ENCODE measurements around the gene SNX5.

The SNX5 gene

DNA sequence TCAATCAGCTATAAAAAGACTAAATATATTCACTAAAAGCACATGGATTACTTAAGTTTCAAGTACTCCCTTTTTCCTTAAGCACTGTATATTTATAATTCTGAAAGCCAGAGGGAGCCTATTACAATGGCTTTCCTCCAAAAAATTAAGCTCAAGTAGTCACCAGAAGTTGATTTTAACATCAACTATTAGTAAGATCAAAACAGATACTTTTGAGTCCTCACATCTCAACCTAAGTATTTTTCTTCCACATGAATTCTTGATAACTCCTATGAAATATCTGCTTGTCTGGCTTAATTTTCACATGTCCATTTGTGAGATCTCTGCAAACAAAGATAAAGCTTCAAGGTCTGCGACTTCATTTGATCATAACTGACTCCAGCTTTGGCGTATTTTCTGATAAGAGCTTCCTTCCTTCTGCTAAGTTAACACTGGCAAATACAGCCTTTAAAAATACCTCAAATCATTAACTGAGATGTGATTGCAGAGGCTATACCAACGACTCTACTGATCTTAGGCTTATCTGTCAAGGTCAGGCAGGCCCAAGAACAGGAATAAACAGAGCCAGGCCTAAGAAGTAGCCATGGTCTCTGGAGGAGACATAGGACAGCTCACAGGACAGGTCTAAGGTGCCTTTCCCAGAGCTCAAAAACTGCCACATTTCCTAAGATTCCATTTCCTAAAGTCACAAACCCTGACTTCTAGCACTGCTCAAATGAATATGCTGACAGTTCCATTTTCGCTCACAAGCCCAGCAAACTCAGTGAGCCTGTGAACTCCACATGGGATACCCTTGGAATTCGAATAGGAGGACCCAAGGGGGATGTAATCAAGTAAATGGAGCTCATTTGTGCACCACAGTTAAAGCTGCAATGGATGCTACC lies 10.0 kb downstream of the SNX5 start:
- H3K36me3 Mint-ChIP-seq, result peaks cover 21% of the 10 kb centered on the region
- no peak overlapping the region for H3K4me3 Mint-ChIP-seq
- H3K27ac Mint-ChIP-seq, result peak overlapping the region; percentile 46
- H3K9me3 Mint-ChIP-seq (ENCODE audit: low read depth), result no peaks in the 10 kb centered on the region
- H3K4me1 Mint-ChIP-seq (ENCODE audit: low read depth), result peaks cover 71% of the 10 kb centered on the region
- no peaks in the 10 kb centered on the region for H3K27me3 Mint-ChIP-seq

GRCh38 chr20:17957505-17958363 lies 10.9 kb downstream of the SNX5 start:
- Mint-ChIP-seq H3K4me1 (ENCODE audit: low read depth) (peaks cover 62% of the 10 kb centered on the region), H3K27me3 (no peaks in the 10 kb centered on the region), H3K9me3 (ENCODE audit: low read depth) (no peaks in the 10 kb centered on the region), H3K4me3 (peak overlapping the region; percentile 35), H3K36me3 (peaks cover 21% of the 10 kb centered on the region), H3K27ac (no peak overlapping the region)

- H3K27ac Mint-ChIP-seq, result no peak overlapping the region
- peaks cover 15% of the 10 kb centered on the region for H3K36me3 Mint-ChIP-seq
Observed at GRCh38 chr20:17956099-17956685, 12.4 kb downstream of the SNX5 start.

GRCh38 chr20:17955302-17955701 lies 13.3 kb downstream of the SNX5 start:
- Mint-ChIP-seq H3K9me3 (ENCODE audit: low read depth) (no peaks in the 10 kb centered on the region), H3K4me1 (ENCODE audit: low read depth) (peaks cover 41% of the 10 kb centered on the region), H3K27ac (no peak overlapping the region), H3K36me3 (peaks cover 17% of the 10 kb centered on the region), H3K27me3 (no peaks in the 10 kb centered on the region), H3K4me3 (no peak overlapping the region)

More at GRCh38 chr20:17956099-17956685, 12.4 kb downstream of the SNX5 start:
- Mint-ChIP-seq H3K27me3 (no peaks in the 10 kb centered on the region), H3K4me3 (no peak overlapping the region), H3K9me3 (ENCODE audit: low read depth) (no peaks in the 10 kb centered on the region), H3K4me1 (ENCODE audit: low read depth) (peaks cover 49% of the 10 kb centered on the region)

- H3K36me3 Mint-ChIP-seq, result peaks cover 17% of the 10 kb centered on the region
- no peaks in the 10 kb centered on the region for H3K9me3 Mint-ChIP-seq (ENCODE audit: low read depth)
- H3K4me1 Mint-ChIP-seq (ENCODE audit: low read depth), result peaks cover 28% of the 10 kb centered on the region
- no peaks in the 10 kb centered on the region for H3K27me3 Mint-ChIP-seq
- H3K4me3 Mint-ChIP-seq, result no peak overlapping the region
- H3K27ac Mint-ChIP-seq, result peak overlapping the region; percentile 50
Observed at GRCh38 chr20:17953935-17954334, 14.7 kb downstream of the SNX5 start.

DNA sequence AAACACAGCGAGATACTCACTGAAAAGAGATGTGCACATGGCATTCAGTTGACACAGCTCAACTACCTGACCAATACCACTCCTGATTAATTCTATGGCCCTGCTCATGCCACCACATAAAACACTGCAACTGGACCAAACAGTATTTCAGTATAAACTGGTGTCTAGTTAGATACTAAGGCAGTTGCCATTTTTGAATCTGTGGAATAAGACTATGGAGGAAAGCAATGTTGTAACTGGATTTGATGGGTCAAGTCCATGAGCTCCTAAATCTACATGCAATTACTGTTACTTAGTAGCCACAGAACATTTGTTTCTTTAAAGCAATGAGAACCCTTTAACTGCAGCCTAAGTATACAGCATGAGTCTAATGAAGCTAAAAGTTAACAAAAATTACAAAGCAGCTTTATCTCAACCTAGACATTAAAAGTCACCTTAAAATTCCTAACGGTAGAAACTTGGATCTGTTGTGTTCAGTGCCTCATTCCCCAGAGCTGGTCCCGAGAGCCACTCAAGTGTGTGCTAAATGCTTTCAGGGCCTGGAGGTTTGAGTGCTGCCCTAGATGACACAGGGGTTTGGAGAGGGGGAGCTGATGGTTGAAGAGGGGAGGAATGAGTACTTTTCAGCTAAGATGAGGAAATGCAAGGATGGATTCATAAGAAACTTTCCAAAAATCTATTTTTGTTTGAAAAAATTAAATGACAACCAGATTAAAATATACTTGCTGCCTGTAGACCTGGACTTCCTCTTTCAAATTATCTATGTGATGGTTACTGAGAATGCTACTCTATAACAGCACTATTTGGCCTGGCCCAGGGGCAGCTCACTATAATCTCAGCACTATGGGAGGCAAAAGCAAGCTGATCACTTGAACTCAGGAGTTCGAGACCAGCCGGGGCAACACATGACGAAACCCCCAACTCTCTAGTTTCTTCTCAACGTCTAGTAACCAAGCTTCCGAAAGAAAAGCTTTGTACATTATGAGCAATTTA lies 15.6 kb downstream of the SNX5 start:
- peaks cover 18% of the 10 kb centered on the region for H3K4me1 Mint-ChIP-seq (ENCODE audit: low read depth)
- H3K36me3 Mint-ChIP-seq, result peaks cover 20% of the 10 kb centered on the region
- no peaks in the 10 kb centered on the region for H3K27me3 Mint-ChIP-seq
- H3K4me3 Mint-ChIP-seq, result no peak overlapping the region
- no peaks in the 10 kb centered on the region for H3K9me3 Mint-ChIP-seq (ENCODE audit: low read depth)
- no peak overlapping the region for H3K27ac Mint-ChIP-seq

DNA sequence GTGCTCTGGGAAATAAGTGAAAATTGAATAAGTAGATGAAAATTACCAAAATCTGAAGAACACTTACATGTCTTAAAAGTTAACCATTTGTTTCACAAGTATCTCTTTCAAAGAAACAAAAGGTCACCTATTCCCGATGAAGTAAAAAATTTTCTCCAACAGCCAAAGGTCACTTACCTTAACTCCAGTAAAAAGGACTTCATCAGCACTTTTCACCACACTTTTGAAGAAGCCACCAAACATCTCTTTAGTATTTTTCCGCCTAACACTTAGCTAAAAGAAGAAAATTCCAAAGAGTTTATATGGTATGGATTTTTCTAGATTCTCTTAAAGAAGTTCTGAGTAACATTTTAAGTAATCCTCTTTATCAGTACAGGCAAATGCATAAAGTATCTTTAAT lies 17.3 kb downstream of the SNX5 start:
- no peaks in the 10 kb centered on the region for H3K27me3 Mint-ChIP-seq
- H3K9me3 Mint-ChIP-seq (ENCODE audit: low read depth), result no peaks in the 10 kb centered on the region
- H3K27ac Mint-ChIP-seq, result no peak overlapping the region
- H3K36me3 Mint-ChIP-seq, result peaks cover 22% of the 10 kb centered on the region
- peaks cover 10% of the 10 kb centered on the region for H3K4me1 Mint-ChIP-seq (ENCODE audit: low read depth)
- H3K4me3 Mint-ChIP-seq, result no peak overlapping the region

DNA sequence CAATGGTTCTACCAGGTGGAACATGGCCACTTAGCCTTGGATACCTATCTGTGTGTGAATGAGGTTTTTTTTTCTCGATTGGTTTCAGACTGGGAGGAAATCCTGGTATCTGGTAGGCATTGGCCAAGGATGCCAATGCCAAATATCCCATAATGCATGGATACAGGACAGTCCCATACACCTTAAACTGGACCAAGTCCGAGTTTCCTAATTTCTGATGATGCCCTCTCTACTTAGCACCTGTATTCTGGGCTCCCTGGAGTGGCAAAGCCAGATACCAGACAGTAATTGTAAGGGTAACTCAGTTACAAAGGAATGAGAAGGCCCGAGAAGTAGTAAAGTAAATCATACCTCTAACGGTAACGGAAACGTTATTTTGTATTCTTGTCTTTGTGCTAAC lies 17.9 kb downstream of the SNX5 start:
- Mint-ChIP-seq H3K9me3 (ENCODE audit: low read depth) (no peaks in the 10 kb centered on the region), H3K4me1 (ENCODE audit: low read depth) (peaks cover 6% of the 10 kb centered on the region), H3K27me3 (no peaks in the 10 kb centered on the region), H3K4me3 (no peak overlapping the region), H3K36me3 (peaks cover 22% of the 10 kb centered on the region), H3K27ac (no peak overlapping the region)

GRCh38 chr20:17949899-17950298 lies 18.7 kb downstream of the SNX5 start:
- Mint-ChIP-seq H3K27ac (no peak overlapping the region), H3K4me1 (ENCODE audit: low read depth) (peaks cover under 1% of the 10 kb centered on the region), H3K36me3 (peaks cover 21% of the 10 kb centered on the region), H3K27me3 (no peaks in the 10 kb centered on the region), H3K9me3 (ENCODE audit: low read depth) (no peaks in the 10 kb centered on the region), H3K4me3 (no peak overlapping the region)

DNA sequence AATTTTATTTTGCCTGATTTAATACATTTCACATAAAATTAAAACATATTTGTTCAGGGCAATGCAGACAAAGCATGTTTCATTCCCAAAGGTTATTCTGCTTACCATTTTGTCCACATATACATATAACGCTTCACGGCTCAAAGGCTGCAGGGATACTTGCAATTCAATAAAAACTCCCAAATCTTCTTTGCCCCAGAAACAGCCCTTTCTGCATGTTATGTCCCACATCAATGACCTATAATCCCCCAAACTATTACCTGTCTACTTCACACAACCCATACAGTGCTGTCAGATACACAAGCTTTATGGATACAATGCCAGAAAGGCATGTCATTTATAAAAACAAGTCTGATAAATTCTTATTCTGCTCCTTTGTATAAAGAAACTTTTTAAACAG lies 20.2 kb downstream of the SNX5 start:
- Mint-ChIP-seq H3K27ac (no peak overlapping the region), H3K4me3 (no peak overlapping the region), H3K36me3 (peaks cover 24% of the 10 kb centered on the region), H3K27me3 (no peaks in the 10 kb centered on the region), H3K9me3 (ENCODE audit: low read depth) (no peaks in the 10 kb centered on the region), H3K4me1 (ENCODE audit: low read depth) (no peaks in the 10 kb centered on the region)

DNA sequence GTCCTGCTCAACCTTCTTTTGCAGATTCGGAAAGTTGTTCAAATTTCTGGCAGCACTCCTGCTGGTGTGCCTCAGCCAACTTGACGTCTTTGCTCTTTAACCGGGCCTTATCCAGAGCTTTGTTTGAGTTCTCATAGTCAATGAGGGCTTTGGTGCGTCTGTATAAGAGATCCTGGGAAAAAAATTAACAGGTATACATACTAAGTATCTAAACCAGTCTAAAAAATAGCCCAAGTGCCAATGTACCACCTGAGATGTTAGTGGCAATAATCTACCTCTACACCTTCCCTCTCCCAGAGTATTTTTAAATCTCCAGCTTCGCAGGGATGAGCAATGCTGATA lies 21.1 kb downstream of the SNX5 start:
- no peaks in the 10 kb centered on the region for H3K27me3 Mint-ChIP-seq
- H3K4me1 Mint-ChIP-seq (ENCODE audit: low read depth), result no peaks in the 10 kb centered on the region
- no peak overlapping the region for H3K27ac Mint-ChIP-seq
- H3K9me3 Mint-ChIP-seq (ENCODE audit: low read depth), result no peaks in the 10 kb centered on the region
- no peak overlapping the region for H3K4me3 Mint-ChIP-seq
- peaks cover 24% of the 10 kb centered on the region for H3K36me3 Mint-ChIP-seq

GRCh38 chr20:17946572-17947473 lies 21.8 kb downstream of the SNX5 start:
- no peaks in the 10 kb centered on the region for H3K9me3 Mint-ChIP-seq (ENCODE audit: low read depth)
- no peaks in the 10 kb centered on the region for H3K27me3 Mint-ChIP-seq
- peak overlapping the region; percentile 47 for H3K27ac Mint-ChIP-seq
- H3K4me1 Mint-ChIP-seq (ENCODE audit: low read depth), result no peaks in the 10 kb centered on the region
- no peak overlapping the region for H3K4me3 Mint-ChIP-seq
- H3K36me3 Mint-ChIP-seq, result peaks cover 24% of the 10 kb centered on the region

DNA sequence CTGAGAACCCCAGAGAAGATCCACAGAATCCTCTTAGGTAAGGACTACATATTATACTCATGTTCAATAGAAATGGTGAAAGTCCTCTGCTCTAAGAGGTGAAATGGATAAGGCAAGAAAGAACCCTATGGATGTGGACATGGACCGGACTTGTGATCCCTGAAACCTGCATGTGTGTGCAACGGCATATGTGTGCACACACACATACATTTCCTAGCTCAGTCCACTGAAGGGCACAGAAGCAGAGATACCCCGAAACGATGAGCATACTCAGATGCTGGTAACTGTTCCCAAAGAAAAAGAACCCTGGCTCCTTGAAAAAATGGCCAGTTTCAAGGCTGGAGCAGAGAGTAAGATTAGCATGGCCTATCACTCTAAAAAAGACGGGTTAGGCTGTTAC lies 22.6 kb downstream of the SNX5 start:
- Mint-ChIP-seq H3K4me3 (no peak overlapping the region), H3K36me3 (peaks cover 22% of the 10 kb centered on the region), H3K27me3 (no peaks in the 10 kb centered on the region), H3K9me3 (ENCODE audit: low read depth) (no peaks in the 10 kb centered on the region), H3K27ac (no peak overlapping the region), H3K4me1 (ENCODE audit: low read depth) (no peaks in the 10 kb centered on the region)

Measured in activated naive CD8-positive, alpha-beta T cell (primary cell).